ENCODE data around the gene MCAM. TPM values are rescaled to one million over a fixed set of nuclear protein-coding genes. Genes with fewer than 3 reads are reported as not detected.

Gene MCAM
- total and polyA plus RNA-seq, 10 of the 15 experiments (the other 5 are each of a cell fraction or from before 2014, with no cell fraction given), result 3.1 to 19.7 (median 9.3) TPM

GRCh38 chr11:119338965-119339588 is 22.1 kb upstream of the MCAM start:
- SMC1A ChIA-PET (ENCODE audit: uncharacterized antibody, unreplicated experiment), result interaction anchor here (0.7 to 2.6 kb wide), 5 partner anchors 10 to 78 kb away, joined by 3 to 23 read pairs (median 8); partner anchors contain the start of gene MCAM
- H3K4me3 ChIP-seq, result no peak overlapping the region
- no peak overlapping the region for H3K27ac ChIP-seq (ENCODE audit: control insufficient read depth, insufficient read depth)
- no peaks in the 10 kb centered on the region for H3K36me3 ChIP-seq (ENCODE audit: control insufficient read depth in 2 of 2, insufficient read depth in 2 of 2, low read length in 1 of 2)
- FAIRE-seq (no peak), DNase-seq (ENCODE audit: low read depth, low spot score) (no peak), ATAC-seq (no peak)
- RAD21 ChIA-PET (ENCODE audit: unreplicated experiment), result interaction anchor here (1.1 to 2.6 kb wide), 8 partner anchors 16 to 236 kb away, joined by 3 to 24 read pairs (median 4); no protein-coding TSS in a partner anchor
- peaks cover 9 to 11% of the 10 kb centered on the region in 2 experiments for H3K27me3 ChIP-seq (replicated peaks in 1 of 2; ENCODE audit: control insufficient read depth in 2 of 2, insufficient read depth in 2 of 2, low read length in 1 of 2)
- in situ Hi-C loops (cut with MboI) (no loop called here), intact Hi-C loops (cut with micrococcal nuclease; ENCODE audit: unreplicated experiment) (loop anchor here (5.0 kb wide), 2 partner anchors 133 to 272 kb away; partner anchors contain the start of gene VPS11)
- peaks cover 8% of the 10 kb centered on the region for H3K4me1 ChIP-seq (ENCODE audit: control insufficient read depth, insufficient read depth, low read length)
- CTCF ChIA-PET, result interaction anchor here (0.7 to 3.7 kb wide), 32 partner anchors 9 to 349 kb away, joined by 3 to 88 read pairs (median 6); partner anchors contain the start of genes CBL, MFRP, NLRX1 and USP2
- H4K20me1 ChIP-seq (ENCODE audit: control insufficient read depth, insufficient read depth), result no peaks in the 10 kb centered on the region
- no peak overlapping the region for H2AFZ ChIP-seq (ENCODE audit: control insufficient read depth, low read depth, low read length)
- WGBS (ENCODE audit: insufficient coverage, insufficient replicate concordance, low lambda C conversion rate, missing lambda C conversion rate), result 70% methylated on average over 11 of the region's 11 CpGs
- no peak overlapping the region for H3K4me2 ChIP-seq (ENCODE audit: control insufficient read depth, insufficient read depth)
- POLR2A ChIA-PET, result interaction anchor here (1.0 to 1.1 kb wide), 2 partner anchors 136 to 170 kb away, joined by 3 to 5 read pairs; partner anchors contain the start of gene NLRX1
- H3K9ac ChIP-seq (ENCODE audit: control insufficient read depth, insufficient read depth, low read length), result no peak overlapping the region
- H3K9me3 ChIP-seq (replicated peaks; ENCODE audit: control insufficient read depth, insufficient read depth, low read length), result no peaks in the 10 kb centered on the region
- peaks cover 13% of the 10 kb centered on the region for H3K79me2 ChIP-seq (ENCODE audit: control insufficient read depth, insufficient read depth, low read length)
- BruUV-seq (replicated peaks), result no TSS peak
- TF ChIP-seq NKRF (conservative IDR thresholded peaks at IDR 0.05) (no peak), EP300 (IDR thresholded peaks at IDR 0.05; ENCODE audit: borderline replicate concordance in 1 of 2, control insufficient read depth in 1 of 2, low read depth in 2 of 2, low read length in 2 of 2) (no peak), MEF2A (IDR thresholded peaks at IDR 0.05; ENCODE audit: insufficient read depth, low read depth, low read length) (no peak), MLLT1 (IDR thresholded peaks at IDR 0.05) (no peak), POLR2AphosphoS5 (IDR thresholded peaks at IDR 0.05; ENCODE audit: low read length) (no peak), ZNF217 (IDR thresholded peaks at IDR 0.05) (no peak), BRCA1 (IDR thresholded peaks at IDR 0.05; ENCODE audit: low read depth, low read length) (no peak), ZBTB4 (CRISPR knock-in tag; IDR thresholded peaks at IDR 0.05) (no peak), FOXM1 (IDR thresholded peaks at IDR 0.05; ENCODE audit: low read depth, low read length) (no peak), ZNF24 (IDR thresholded peaks at IDR 0.05) (no peak), MXI1 (IDR thresholded peaks at IDR 0.05; ENCODE audit: low read depth, low read length) (no peak), TCF7 (IDR thresholded peaks at IDR 0.05; ENCODE audit: borderline replicate concordance) (no peak), CBX3 (IDR thresholded peaks at IDR 0.05; ENCODE audit: borderline replicate concordance, low read depth) (no peak), EZH2 (IDR thresholded peaks at IDR 0.05; ENCODE audit: borderline replicate concordance, control insufficient read depth, low read depth, low read length) (no peak), SRF (IDR thresholded peaks at IDR 0.05; ENCODE audit: low read depth in 2 of 2, low read length in 2 of 2) (no peak), ZZZ3 (IDR thresholded peaks at IDR 0.05; ENCODE audit: control insufficient read depth, insufficient read length, low read depth) (no peak), TBL1XR1 (IDR thresholded peaks at IDR 0.05; ENCODE audit: low read depth, low read length) (no peak)

All from GM12878 (cell line).